Activated naive CD4-positive, alpha-beta T cell (primary cell): ENCODE data around the gene MPP4.

ENCODE experiments used
- DNase-seq, 4 experiments: peaks; one replicate each; lab custom pipeline; 2025; lab: John Stamatoyannopoulos, UW

MPP4 gene

DNA sequence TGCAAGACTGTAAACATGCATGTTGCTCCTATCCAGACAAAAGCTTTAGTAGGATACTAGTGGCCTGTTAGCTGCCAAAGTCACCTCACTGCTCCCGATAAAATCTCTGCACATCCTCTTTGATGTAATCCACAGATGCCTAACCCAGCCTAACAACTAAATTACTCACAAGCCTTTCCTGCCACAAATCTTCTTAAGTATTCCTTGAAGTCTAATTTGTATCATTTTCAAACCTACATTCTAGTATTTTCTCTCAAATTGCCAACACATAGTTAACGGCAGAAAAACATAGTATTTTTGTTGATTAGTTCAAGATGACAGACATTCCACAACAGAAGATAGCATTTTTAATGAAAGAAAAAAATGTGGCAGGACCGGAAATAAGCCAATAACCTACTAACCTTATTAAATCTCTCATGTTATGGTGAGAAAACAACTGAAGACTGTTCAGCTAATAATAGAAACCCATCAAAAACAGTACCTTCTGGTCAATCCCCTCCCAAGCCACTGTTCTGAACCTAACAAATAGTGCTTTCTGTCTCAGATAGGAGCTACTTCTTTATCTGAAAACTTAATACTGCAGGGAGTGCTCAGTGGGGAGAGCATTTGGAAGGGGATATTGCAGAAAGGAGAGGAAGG lies at the start of gene MPP4:
Gene MPP4, minus strand, starts transcription at position 57 of the 639 bp plus-strand sequence. CDS start 4,690 bp downstream, outside the sequence.
- DNase-seq, result no peak

DNA sequence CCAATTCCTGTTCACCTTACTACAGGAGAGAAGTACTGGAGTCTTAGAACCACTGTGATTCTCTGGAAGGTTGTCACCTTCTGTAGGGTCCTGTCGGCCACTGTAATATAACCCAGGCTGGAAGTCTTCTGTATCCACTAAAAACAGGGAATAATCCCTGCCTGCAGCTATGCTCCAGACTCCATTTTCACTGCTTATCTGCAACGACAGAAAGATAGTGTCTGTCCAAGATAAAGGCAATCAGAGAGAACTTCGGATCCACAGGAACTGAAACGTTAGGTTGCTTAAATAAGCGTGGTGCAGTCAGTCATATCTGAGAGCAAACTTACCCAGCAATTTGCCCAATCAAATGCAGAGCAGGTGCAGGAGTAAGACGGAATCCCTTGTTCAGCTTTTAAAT lies 48.1 kb upstream of the MPP4 start:
- DNase-seq, result no peak

GRCh38 chr2:201735486-201735885 lies 37.0 kb upstream of the MPP4 start:
- DNase-seq, result no peak

DNA sequence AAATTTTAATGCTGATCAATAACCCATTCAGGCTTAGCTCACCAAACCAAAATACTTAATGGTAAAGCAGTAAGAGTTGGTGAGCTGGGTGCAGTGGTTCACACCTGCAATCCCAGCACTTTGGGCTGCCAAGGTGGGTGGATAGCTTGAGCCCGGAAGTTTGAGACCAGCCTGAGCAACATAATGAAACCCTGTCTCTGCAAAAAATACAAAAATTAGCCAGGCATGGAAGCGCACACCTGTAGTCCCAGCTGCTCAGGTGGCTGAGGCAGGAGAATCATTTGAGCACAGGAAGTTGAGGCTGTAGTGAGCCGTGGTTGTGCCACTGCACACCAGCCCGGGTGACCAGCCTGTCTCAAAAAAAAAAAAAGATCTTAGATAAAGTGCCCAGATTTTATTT lies 35.7 kb upstream of the MPP4 start:
- no peak for DNase-seq

DNA sequence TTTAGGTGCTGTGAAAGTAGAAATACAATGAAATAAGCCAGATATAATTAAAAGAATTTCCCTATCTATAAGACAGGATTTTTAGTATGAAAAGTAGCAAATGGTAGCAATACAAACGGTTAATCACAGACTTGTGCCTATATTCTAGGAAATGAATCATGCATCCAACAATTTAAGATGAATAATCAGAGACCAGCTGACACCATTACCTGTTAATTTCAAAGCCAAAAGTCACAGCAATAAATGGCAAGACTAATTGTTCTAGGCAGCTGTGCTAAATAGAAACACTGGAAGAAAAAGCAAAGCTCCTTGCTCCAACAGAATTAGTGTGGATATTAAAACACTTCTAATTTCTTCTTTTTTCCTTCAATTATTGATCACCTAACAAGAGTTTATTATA lies 35.1 kb upstream of the MPP4 start:
- no peak for DNase-seq

GRCh38 chr2:201730651-201731285 lies 32.3 kb upstream of the MPP4 start:
- no peak for DNase-seq

GRCh38 chr2:201715459-201715858 lies 17.0 kb upstream of the MPP4 start:
- DNase-seq, result no peak

DNA sequence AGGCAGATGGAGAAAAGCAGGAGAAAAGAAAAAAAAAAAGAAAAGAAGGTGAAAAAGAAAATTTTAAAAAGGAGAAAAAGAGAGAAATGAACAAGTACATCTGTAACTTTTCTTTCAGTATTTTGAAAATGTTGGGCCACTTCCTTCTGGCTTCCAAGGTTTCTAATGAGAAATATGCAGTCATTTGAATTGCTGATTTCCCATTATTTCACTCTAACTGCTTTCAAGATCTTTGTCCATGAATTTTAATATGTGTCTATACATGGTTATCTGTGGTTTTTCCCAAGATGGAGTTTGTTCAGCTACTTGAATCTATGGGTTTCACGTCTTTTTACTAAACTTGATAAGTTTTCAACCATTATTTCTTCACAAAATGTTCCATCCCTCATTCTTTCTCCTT lies 14.3 kb upstream of the MPP4 start:
- DNase-seq, result no peak

GRCh38 chr2:201709747-201710146 lies 11.3 kb upstream of the MPP4 start:
- DNase-seq, result no peak

GRCh38 chr2:201709049-201709448 lies 10.6 kb upstream of the MPP4 start:
- DNase-seq, result no peak

- no peak for DNase-seq
Observed at GRCh38 chr2:201707753-201708152, 9.3 kb upstream of the MPP4 start.

DNA sequence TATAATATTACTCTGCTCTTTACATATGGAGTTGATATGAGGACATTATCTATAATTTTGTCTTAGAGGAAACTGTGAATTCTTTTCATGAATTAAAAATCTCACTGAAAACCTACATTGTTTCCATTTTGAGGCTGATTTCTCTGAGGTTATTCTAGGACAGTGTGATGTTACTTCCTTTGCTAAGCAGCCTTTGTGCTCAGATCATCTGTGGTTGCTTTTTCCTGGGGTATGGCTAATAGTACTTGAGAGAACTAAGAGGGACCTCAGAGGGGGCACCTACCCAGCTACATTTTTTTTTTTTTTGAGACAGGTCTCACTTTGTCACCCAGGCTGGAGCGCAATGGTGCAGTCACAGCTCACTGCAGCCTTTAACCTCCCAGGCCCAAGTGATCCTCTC lies 8.7 kb upstream of the MPP4 start:
- DNase-seq, result no peak

DNA sequence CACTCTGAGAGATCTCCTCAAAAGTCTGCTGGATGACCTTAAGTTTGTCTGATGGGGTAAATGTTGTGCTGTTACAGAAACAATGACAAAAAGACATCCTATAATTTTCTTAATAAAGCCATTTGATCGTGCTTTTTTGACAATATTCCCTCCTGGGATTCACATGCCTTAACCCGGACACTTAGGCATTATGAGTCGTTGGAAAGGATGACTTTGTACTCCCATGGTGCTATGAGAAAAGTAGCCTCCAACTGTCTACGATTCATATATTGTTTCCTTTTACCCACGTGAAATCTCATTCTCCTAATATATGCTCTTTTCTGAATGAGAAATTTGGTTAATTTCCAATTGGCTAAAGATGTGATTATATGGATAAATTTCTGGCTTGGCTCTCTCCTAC lies 6.1 kb upstream of the MPP4 start:
- DNase-seq, result no peak

DNA sequence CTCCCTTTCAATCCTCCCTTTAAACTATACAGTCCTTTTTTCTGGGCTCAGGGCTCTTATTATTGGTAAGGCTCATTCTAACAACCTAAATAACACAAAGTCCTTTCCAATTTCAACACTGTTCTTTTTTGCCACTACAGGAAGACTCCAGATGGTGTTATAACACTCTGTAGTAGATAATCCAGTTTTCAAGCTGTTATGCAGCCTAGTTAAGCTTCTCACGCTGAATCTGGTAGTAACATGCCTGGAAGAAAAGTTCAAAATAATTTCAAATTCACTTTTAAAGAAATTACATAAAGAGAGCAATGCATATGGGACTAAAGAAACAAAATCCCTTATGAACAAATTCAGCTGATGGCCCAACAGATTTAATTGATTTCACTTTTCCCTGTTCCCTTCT lies 3.2 kb upstream of the MPP4 start:
- no peak for DNase-seq

GRCh38 chr2:201699416-201699815 lies 972 bp upstream of the MPP4 start:
- no peak for DNase-seq

DNA sequence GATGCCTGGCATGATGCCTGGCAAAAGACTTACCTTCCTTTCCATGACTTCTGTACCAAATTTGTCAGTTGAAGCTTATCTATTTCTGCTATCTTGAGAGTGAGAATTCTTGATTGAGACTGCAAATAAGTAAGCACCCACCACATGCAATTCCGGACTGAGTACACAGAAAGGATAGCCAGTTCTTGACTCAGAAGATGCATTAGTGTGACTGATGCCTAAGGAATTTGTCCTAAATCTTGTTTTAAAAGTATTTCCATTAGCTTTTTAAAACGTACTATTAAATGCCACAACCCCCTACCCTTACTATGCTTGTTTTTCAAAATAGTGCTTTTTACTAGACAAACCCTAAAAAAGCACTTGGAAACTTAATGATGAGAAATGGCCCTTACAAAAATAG lies 545 bp downstream of the MPP4 start:
- DNase-seq, result no peak

- no peak for DNase-seq
Observed at GRCh38 chr2:201696151-201696659, 2.2 kb downstream of the MPP4 start.

- DNase-seq, result no peak
Observed at GRCh38 chr2:201685156-201685555, 13.3 kb downstream of the MPP4 start.

- DNase-seq, result no peak
Observed at GRCh38 chr2:201680743-201681142, 17.7 kb downstream of the MPP4 start.

DNA sequence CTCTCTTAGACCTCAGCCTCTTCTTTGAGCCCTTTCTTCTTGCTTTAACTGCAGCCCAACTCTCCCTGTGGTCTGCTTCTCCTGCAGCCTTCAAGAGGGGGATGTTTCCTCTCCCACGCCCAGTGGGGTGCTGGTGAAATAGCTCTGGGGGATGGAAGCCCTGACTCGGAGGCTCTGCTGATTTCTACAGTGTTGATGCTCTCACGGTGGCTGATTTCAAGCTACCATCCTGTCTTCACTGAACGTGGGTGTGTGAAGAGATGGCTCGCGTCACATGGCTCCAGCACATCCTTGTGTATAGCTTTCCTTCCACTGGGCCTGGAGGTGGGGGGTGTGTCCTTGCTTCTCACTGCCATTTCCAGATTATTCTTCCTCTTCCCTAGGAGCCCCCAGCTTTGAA lies 20.0 kb downstream of the MPP4 start:
- no peak for DNase-seq

- DNase-seq, result no peak
Observed at GRCh38 chr2:201675454-201675853, 23.0 kb downstream of the MPP4 start.

- DNase-seq, result no peak
Observed at GRCh38 chr2:201674794-201675193, 23.6 kb downstream of the MPP4 start.

DNA sequence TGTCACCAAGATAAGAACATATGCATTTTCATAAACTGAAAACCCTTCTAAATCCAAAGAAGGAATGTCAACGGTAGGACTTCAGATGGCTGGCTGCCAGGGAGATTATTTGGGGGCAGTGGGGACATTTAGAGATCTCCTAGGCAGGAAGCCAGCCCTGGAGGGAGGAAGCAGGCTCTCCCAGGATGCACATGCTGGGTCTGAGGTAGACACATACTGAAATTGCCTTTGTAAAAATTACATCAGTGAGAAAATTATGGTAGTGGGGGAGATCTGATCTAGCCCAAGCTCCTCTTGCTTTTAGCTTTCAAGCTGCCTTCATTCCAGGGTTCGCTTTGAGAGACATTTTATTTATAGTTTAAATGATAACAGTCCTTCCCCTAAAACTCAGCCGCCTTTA lies 24.1 kb downstream of the MPP4 start:
- no peak for DNase-seq

DNA sequence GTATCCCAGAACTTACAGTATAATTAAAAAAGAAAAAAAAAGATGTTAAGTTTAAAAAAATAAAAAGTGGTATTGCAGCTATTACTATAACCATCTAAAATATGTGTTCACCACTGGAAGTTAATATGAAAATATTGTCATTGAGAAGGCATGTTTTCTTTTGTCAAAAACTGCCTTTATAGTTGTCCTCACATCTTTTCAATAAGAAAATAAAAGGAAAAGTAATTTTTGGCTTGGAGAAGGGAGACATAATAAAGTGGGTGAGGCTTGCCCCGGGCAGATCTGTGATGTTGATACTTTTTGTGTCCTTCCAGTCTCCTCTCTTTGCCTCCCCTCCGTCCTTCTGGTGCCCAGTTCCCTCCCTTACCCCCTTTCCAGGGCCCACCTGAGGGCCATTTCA lies 24.9 kb downstream of the MPP4 start:
- no peak for DNase-seq
